Retina (tissue), 1 donor: Measurements from ENCODE around the gene CPOX.

Experiments used
- DNase-seq: peaks from one replicate; pipeline ENCODE4 v3.0.0-alpha.2; 2016

The CPOX gene

GRCh38 chr3:98594628-98595324, 1.4 kb upstream of the CPOX start:
- no peak for DNase-seq

GRCh38 chr3:98592345-98592935, 971 bp downstream of the CPOX start:
- DNase-seq: no peak

GRCh38 chr3:98589331-98590036, 3.9 kb downstream of the CPOX start:
- DNase-seq: no peak

DNA sequence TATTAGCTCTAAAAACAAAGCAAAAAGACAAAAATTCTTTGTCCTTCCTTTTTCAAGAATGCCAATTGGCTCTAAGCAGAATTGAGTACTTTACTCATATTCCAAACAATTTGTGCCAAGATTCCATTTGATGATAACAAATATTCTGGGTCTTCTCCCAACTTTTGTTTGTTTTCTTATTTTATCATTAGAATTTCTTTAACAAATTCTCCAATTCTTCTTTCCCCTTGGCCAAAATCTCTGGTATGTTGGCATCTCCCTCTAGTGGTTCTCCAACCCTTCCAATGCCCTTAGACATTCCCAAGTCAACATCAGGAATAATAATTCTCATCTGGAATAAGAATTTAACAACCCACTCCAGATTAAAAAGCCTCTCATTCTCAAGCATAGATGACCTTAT, 5.3 kb downstream of the CPOX start:
- DNase-seq: no peak

- no peak for DNase-seq
Observed at GRCh38 chr3:98587654-98588053, 5.8 kb downstream of the CPOX start.

GRCh38 chr3:98584547-98584946, 8.9 kb downstream of the CPOX start:
- DNase-seq: no peak

- no peak for DNase-seq
Observed at GRCh38 chr3:98583766-98584165, 9.6 kb downstream of the CPOX start.

GRCh38 chr3:98582042-98582441, 11.4 kb downstream of the CPOX start:
- DNase-seq: no peak

- no peak for DNase-seq
Observed at GRCh38 chr3:98581474-98581873, 11.9 kb downstream of the CPOX start.

GRCh38 chr3:98580401-98581386, 12.7 kb downstream of the CPOX start:
- no peak for DNase-seq

GRCh38 chr3:98577178-98577895, 16.1 kb downstream of the CPOX start:
- DNase-seq: no peak

- no peak for DNase-seq
Observed at GRCh38 chr3:98574132-98574531, 19.3 kb downstream of the CPOX start.

DNA sequence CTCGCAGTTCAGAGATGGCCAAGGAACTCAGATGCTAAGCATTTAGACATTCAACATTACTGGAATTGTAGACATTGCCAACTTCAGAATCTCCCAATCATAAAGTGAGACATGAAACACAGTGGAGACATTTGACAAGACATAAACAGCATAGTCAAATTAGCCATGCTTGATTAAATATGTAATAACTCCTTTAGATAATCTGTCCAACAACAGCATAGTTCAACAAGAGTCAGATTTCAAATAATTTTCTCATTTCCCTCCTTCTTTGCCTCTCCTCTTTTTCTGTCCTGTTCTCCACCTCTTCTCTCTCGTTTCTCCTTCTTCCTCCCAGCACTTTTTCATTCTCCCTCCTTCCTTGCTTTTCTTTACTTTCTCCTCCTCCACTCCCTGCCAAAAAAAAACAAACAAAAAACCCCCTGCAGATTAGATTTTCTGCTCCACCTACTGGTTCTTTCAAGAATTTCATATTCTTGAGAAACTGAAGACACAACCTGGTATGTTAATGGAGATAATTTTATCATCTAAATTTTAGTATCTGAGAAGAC, 20.2 kb downstream of the CPOX start:
- DNase-seq: no peak

DNA sequence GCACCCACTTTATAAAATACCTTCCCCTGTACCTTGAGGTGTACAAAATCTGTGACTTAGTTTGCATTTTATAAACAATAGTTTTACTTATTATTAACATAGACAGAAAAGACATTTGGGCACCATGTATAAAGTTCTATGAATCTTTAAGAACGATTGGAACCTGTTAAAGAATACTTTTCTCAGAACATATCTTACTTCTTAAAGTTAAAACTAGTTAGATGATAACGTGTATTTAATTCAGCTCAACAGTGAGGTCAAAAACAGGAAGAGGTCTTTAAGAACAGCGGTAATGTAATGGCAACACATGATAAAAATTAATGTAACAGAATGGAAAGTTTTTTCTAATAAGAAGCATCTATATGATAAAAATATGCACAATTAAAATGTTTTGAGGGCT, 25.0 kb downstream of the CPOX start:
- DNase-seq: no peak

DNA sequence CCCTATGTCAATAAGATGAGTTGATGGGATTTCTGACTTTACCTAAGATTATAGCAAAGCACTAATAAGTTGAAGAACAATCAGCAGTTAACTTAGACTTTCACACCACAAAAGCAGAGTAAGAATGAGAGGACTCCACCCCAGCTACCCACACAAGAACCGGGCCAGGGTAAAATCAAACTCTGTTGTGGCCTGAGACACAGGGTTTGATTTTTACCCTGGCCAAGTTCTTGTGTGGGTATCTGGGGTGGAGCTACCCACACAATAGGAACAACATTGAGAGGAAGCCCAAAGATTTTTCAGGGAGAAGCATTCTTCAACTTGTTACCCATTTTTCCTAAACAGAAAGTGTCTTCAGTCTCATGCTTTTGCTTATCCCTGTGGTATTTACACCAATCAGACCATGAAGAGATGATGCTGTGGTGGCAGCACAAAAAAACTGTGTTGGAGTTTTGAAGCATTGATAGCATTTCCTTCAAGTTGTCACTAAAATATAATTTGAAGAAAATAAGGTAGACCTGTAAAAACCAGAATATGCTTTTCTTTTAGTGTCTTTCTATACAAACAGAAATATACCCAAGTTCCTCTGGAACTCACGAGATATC, 25.6 kb downstream of the CPOX start:
- no peak for DNase-seq

DNA sequence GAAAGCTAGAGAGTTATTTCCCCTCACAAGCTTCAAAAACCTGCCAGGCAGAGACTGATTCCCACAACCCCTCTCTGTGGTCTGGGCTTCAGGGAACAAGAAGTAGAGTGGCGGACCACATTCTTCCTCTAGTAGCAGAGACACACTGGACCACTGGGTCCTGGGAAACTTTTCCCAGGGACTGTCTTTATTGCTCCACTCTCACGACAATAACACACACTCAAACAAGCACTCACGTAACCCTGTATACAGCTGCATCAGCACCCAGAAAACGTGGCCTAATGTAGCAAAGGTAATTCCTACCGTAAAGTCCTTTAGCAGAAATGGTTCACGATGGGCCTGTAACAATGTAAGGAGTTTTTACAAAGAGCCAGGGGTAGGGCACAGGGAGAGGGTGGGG, 27.6 kb downstream of the CPOX start:
- no peak for DNase-seq

DNA sequence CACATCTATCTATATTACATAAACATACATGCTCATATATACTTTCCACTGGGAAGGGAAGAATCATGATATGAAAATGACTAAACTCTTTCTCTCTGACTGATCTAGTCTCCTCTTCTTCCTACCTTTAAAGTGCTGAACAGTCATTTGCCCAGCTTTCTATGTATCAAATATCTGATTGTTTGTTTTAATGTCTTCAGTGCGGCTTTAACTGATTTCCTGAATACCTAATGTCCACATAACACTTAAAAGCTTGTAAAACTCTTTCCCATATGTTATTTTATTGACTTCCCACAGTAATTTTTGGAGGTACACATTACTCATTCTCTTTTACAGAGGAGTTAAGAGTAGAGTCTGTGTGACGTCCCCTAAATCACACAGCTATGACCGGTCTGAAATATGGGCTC, 28.2 kb downstream of the CPOX start:
- DNase-seq: no peak

DNA sequence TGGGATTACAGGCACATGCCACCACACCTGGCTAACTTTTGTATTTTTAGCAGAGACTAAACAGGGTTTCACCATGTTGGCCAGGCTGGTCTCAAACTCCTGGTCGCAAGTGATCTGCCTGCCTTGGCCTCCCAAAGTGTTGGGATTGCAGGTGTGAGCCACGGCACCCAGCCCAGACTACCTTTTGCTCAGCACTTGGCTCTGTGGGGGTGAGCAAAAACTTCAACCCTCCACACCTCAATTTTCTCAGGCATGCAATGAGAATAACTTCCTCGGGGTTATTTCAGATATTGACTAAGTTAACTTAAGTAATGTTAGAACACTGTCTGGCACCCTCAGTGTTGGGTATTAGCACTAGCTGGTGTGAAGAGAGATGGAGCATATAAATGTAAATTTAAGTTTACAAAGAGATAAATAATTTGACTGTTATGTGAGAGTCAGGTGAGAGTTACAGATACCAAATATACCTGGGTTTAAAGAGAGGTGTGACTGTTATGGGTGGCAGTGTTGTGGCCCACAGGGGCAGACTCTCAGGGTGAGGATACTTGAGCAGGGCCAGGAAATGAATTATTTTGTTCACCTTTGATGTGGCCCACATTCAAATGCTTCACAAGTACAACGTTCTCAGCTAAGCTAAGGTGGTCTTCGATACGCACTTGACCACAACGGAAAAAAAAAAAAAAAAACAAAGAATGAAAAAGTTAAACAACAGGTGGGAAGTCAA, 29.0 kb downstream of the CPOX start:
- no peak for DNase-seq

DNA sequence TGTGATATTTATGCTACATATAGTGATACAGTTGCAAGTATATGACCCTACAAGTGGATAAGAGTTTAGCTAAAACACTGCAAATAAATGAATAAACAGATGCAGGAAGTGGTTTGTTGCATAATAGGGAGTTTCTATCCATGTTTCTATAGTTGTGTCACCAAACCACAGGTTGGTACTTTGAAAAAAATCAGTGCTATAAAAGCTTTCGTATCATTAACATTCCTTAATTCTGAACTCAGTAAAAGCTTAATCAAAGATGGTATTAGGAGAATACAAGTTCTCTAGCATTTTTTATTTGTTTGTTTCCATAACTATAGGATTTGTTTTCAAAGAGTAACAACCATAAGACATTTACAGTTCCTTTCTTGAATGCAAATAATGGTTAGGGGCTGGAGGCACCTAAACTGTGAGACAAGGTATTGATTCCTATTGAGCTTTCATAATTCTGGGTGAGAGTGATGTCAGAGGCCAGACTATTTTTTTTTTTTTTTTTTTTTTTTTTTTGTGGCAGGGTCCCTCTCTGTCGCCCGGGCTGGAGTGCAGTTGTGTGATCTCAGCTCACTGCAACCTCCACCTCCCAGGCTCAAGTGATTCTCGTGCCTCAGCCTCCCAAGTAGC, 29.6 kb downstream of the CPOX start:
- no peak for DNase-seq

DNA sequence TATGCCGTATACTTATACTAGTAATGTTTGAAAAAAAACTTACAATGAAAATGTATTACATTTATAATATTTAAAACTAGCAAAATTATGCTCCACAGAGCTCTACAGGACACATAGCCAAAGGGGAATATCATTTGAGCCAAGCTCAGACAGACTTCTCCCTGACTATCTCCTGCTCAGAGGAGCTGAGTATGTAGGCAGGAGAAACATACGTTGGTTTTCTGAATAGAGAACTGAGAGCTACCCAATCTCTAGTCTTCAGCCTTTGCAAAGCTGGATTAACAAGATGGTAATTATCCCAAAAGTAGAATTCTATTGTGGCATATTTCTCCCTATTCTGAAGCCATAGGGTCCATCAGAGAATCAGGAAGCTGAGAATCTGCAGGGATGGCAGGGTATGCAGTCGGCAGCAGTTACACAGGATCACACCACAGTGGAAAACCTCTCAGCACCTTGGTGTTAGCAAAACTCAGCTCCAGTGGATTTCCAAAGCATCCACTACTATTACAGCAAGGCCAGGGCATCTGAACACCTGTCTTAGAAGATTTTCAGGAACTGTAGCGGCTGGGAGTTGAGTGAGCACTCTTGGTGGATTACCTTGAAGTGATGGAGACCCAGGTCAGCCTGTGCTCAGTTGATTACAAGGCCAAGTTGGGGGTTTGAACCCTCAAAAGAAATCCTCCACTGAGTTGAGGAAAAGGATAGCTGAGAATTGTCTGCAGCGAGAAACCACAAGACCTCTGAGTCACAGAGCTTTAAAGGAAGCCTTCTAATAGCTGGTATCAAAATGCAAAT, 31.5 kb downstream of the CPOX start:
- no peak for DNase-seq
